Testis (tissue), 5 donors: ENCODE data around the gene HGS. TPM values are rescaled to one million over a fixed set of nuclear protein-coding genes. Genes with fewer than 3 reads are reported as not detected.

Experiments used
- DNase-seq: peaks from one replicate; pipeline ENCODE4 v3.0.0-alpha.2; 2019
- H3K27ac ChIP-seq, 2 donors: fragments of 200-600 bp; sonication (generic); one replicate each; pipeline ENCODE4 v1.5.1; 2019
- H3K27me3 ChIP-seq: fragments of 200-600 bp; sonication (generic); one replicate; pipeline ENCODE4 v1.5.1; 2019
- H3K36me3 ChIP-seq: fragments of 200-600 bp; sonication (generic); one replicate; pipeline ENCODE4 v1.5.1; 2017; ENCODE audit warnings: low read depth; ENCODE audit errors: missing control alignments
- H3K4me1 ChIP-seq: fragments of 200-600 bp; sonication (generic); one replicate; pipeline ENCODE4 v1.5.1; 2019
- H3K4me3 ChIP-seq, 2 donors: fragments of 200-600 bp; sonication (generic); one replicate each; pipeline ENCODE4 v1.5.1; 2017 to 2019
- H3K9me3 ChIP-seq: fragments of 200-600 bp; sonication (generic); one replicate; pipeline ENCODE4 v1.5.1; 2017
- POLR2A ChIP-seq: fragments of 450-650 bp; IDR thresholded peaks from one replicate; pipeline ENCODE4 v1.6.1; 2017; ENCODE audit warnings: antibody characterized with exemption, mild to moderate bottlenecking, moderate library complexity
- WGBS, 2 donors: methylation state at CpG; one replicate each; pipeline ENCODE4 v1.1.5; 2018; 5-methylcytosine and 5-hydroxymethylcytosine counted together
- intact Hi-C: fragments of 100-400 bp; cut with DNase I; formaldehyde crosslinking; loops from one replicate; pipeline ENCODE4 v1.15.1; 2023; ENCODE audit warnings: low total_unique reads
- long read RNA-seq, 2 donors: transcript quantifications; one replicate each; lab custom pipeline, GENCODE V29; 2026
- polyA plus RNA-seq: library from polyadenylated mRNA; stranded (reverse); fragments of 350-450 nt; fragmentation: Illumina TruSeq; extraction: RNeasy Lipid Tissue Mini Kit (QIAGEN cat#74804); gene quantifications from one replicate; pipeline ENCODE4 v1.2.3, GENCODE V29; 2014; ENCODE audit warnings: low read depth, low replicate concordance; ENCODE audit not compliant: insufficient read depth
- total RNA-seq, 2 donors: library from RNA; depleted of rRNA; stranded (reverse); fragments of >200 nt; gene quantifications; one replicate each; pipeline ENCODE4 v1.2.3, GENCODE V29; 2016
- TF ChIP-seq, protein P1 (sequence below), 3 experiments: fragments of 450-650 bp in 2 of 3; fragments of 200-600 bp in 1 of 3; sonication (generic) in 1 of 3; IDR thresholded peaks; one replicate each; pipeline ENCODE4 v1.5.1; 2016 to 2019; ENCODE audit warnings: antibody characterized with exemption in 3 of 3, mild to moderate bottlenecking in 2 of 3, moderate library complexity in 1 of 3

Gene HGS, protein sequence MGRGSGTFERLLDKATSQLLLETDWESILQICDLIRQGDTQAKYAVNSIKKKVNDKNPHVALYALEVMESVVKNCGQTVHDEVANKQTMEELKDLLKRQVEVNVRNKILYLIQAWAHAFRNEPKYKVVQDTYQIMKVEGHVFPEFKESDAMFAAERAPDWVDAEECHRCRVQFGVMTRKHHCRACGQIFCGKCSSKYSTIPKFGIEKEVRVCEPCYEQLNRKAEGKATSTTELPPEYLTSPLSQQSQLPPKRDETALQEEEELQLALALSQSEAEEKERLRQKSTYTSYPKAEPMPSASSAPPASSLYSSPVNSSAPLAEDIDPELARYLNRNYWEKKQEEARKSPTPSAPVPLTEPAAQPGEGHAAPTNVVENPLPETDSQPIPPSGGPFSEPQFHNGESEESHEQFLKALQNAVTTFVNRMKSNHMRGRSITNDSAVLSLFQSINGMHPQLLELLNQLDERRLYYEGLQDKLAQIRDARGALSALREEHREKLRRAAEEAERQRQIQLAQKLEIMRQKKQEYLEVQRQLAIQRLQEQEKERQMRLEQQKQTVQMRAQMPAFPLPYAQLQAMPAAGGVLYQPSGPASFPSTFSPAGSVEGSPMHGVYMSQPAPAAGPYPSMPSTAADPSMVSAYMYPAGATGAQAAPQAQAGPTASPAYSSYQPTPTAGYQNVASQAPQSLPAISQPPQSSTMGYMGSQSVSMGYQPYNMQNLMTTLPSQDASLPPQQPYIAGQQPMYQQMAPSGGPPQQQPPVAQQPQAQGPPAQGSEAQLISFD
- total RNA-seq (100 to 1,000 TPM; 154 to 160 TPM), polyA plus RNA-seq (182 TPM)
- long read RNA-seq, donor 1, transcript HGS-206 (1 exons, 2,401 nt) = major isoform, 9 of 34 reads
- long read RNA-seq, donor 1, transcript HGS-201 (22 exons, 2,970 nt) = minor isoform, 6 of 34 reads
- long read RNA-seq, donor 1, partial matches to known transcripts = 18 of 34 reads
- long read RNA-seq, donor 1, other reads (novel, unspliced or antisense) = 0 of 34 reads
- long read RNA-seq, donor 2, partial matches to known transcripts = 16 of 19 reads
- long read RNA-seq, donor 2, other reads (novel, unspliced or antisense) = 0 of 19 reads

DNA sequence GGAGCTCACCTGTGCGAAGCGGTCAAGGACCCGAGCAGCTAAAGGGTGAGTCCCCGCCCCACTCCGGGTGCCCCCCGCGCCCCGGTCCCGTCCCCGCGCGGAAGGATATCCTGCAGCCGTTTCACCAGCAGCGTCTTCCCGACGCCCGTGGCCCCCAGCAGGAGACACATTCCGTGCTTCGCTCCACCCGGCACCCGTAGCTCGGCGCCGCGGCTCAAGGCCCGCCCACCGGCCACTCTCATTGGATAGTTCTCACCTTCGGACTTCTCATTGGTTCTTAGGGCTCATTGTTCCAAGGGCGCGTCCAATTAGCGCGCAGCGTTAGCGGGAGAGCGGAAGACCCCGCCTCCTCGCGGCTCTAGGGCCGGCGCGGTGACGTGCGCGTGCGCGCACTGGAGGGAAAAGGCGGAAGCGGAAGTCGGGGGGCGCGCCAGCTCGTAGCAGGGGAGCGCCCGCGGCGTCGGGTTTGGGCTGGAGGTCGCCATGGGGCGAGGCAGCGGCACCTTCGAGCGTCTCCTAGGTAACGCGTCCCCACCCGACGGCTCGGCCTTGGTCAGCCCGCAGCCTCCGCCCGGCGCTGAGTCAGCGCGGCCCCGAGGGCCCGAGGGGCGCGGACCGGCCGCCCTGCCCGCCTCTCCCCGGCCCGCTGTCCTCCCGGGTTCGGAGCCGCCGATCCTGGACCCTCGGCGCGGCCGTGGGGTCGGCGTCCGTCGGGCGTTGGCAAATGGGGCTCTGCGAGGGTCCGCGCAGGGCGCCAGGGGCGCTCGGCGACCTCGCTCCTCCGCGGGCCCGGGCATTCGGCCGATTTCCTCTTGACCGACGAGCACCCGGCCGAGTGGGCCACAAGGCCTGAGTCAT lies at the start of gene HGS, which contains the start of gene ARL16:
Gene HGS (plus strand): TSS at position 428 of the 858 bp plus-strand sequence. CDS start 56 bp downstream, at position 484.
Gene ARL16 (minus strand): TSS at position 214 of the 858 bp plus-strand sequence. CDS start 44 bp downstream, at position 170.
- intact Hi-C loops = no loop called here

DNA sequence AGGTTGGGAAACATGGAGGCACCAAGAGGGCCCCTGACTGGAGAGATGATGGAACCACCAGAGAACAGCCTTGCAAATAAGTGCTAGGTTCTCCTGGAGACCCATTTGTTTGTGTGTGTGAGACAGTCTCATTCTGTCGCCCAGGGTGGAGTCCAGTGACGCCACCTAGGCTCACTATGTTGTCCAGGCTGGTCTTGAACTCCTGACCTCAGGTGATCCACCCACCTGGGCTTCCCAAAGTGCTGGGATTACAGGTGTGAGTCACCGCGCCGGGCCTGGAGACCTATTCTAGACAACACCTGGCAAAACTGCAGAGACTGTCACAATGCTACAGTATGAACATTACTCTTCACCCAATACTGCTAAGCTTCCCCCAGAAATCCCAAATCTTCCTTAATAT lies 48.4 kb upstream of the HGS start:
- 62 to 90% methylated on average over 4 to 5 of the region's 5 CpGs for WGBS, 2 donors
- H3K4me1 ChIP-seq = peaks cover 11% of the 10 kb centered on the region
- TF ChIP-seq, protein P1, sequence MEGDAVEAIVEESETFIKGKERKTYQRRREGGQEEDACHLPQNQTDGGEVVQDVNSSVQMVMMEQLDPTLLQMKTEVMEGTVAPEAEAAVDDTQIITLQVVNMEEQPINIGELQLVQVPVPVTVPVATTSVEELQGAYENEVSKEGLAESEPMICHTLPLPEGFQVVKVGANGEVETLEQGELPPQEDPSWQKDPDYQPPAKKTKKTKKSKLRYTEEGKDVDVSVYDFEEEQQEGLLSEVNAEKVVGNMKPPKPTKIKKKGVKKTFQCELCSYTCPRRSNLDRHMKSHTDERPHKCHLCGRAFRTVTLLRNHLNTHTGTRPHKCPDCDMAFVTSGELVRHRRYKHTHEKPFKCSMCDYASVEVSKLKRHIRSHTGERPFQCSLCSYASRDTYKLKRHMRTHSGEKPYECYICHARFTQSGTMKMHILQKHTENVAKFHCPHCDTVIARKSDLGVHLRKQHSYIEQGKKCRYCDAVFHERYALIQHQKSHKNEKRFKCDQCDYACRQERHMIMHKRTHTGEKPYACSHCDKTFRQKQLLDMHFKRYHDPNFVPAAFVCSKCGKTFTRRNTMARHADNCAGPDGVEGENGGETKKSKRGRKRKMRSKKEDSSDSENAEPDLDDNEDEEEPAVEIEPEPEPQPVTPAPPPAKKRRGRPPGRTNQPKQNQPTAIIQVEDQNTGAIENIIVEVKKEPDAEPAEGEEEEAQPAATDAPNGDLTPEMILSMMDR (IDR thresholded peaks at IDR 0.05) = no peak
- no peak for TF ChIP-seq POLR2A
- intact Hi-C loops = no loop called here
- DNase-seq = no peak
- peak overlapping the region in 1 of 2 donors; percentile 92 for H3K27ac ChIP-seq
- H3K4me3 ChIP-seq = no peak overlapping the region
- H3K27me3 ChIP-seq = no peaks in the 10 kb centered on the region
- H3K36me3 ChIP-seq = no peaks in the 10 kb centered on the region
- no peaks in the 10 kb centered on the region for H3K9me3 ChIP-seq

More for the DNA sequence above, at the start of gene HGS, which contains the start of gene ARL16:
- WGBS, 2 donors = 0% methylated on average over 1 to 101 of the region's 112 CpGs
- H3K9me3 ChIP-seq = no peaks in the 10 kb centered on the region
- no peak for TF ChIP-seq POLR2A
- TF ChIP-seq, protein P1 (IDR thresholded peaks at IDR 0.05) = no peak
- no peaks in the 10 kb centered on the region for H3K27me3 ChIP-seq
- H3K4me3 ChIP-seq = peak within 1 kb of the TSS; percentile 97 to 99
- peaks cover 27% of the 10 kb centered on the region for H3K4me1 ChIP-seq
- no peaks in the 10 kb centered on the region for H3K36me3 ChIP-seq
- peak; percentile 99 for DNase-seq
- peak within 1 kb of the TSS; percentile 70 to 77 for H3K27ac ChIP-seq

DNA sequence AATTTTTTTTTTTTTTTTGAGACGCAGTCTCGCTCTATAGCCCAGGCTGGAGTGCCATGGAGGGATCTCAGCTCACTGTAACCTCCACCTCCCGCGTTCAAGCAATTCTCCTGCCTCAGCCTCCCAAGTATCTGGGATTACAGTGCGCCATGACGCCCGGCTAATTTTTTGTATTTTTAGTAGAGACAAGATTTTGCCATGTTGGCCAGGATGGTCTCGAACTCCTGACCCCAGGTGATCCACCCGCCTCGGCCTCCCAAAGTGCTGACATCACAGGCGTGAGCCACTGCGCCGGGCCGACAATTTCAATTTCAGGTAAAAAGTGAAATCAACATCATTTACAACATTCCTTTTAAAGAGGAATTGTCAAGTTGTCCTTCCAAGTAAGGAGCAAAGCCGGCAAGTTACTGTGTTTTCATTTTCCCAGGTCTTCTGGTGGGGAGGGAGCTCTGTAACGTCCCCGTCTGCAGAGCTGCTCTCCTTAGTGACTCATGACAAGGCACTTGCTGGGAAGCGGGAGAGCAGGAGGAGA lies 47.8 kb upstream of the HGS start:
- H3K4me3 ChIP-seq = peak overlapping the region; percentile 93 to 94
- 27% methylated on average over 18 of the region's 18 CpGs for WGBS, 2 donors
- intact Hi-C loops = no loop called here
- TF ChIP-seq, protein P1 (IDR thresholded peaks at IDR 0.05) = no peak
- TF ChIP-seq POLR2A = no peak
- DNase-seq = no peak
- H3K27me3 ChIP-seq = no peaks in the 10 kb centered on the region
- H3K36me3 ChIP-seq = no peaks in the 10 kb centered on the region
- H3K9me3 ChIP-seq = no peaks in the 10 kb centered on the region
- H3K4me1 ChIP-seq = peaks cover 11% of the 10 kb centered on the region
- peak overlapping the region; percentile 81 to 92 for H3K27ac ChIP-seq
